NCI-H128 (cell line): ENCODE measurements around the gene ARHGEF7.

Experiments used
- DNase-seq: peaks from one replicate; lab custom pipeline; 2025; ENCODE audit not compliant: unreplicated experiment; lab: John Stamatoyannopoulos, UW

ARHGEF7 gene

GRCh38 chr13:111298214-111298975, 183.3 kb downstream of the ARHGEF7 start:
- no peak for DNase-seq

- DNase-seq = no peak
Observed at GRCh38 chr13:111302045-111302726, 187.1 kb downstream of the ARHGEF7 start.

GRCh38 chr13:111303559-111303958, 188.4 kb downstream of the ARHGEF7 start:
- no peak for DNase-seq

GRCh38 chr13:111304041-111304544, 189.0 kb downstream of the ARHGEF7 start:
- DNase-seq = no peak

GRCh38 chr13:111304603-111305289, 189.6 kb downstream of the ARHGEF7 start:
- no peak for DNase-seq

GRCh38 chr13:111312944-111313590, 198.0 kb downstream of the ARHGEF7 start:
- no peak for DNase-seq

GRCh38 chr13:111313911-111314425, 198.9 kb downstream of the ARHGEF7 start:
- no peak for DNase-seq

- no peak for DNase-seq
Observed at GRCh38 chr13:111314852-111315251, 199.7 kb downstream of the ARHGEF7 start.

- DNase-seq = no peak
Observed at GRCh38 chr13:111315347-111315995, 200.4 kb downstream of the ARHGEF7 start.

GRCh38 chr13:111316161-111316730, 201.1 kb downstream of the ARHGEF7 start:
- DNase-seq = no peak

- DNase-seq = no peak
Observed at GRCh38 chr13:111317042-111317550, 202.0 kb downstream of the ARHGEF7 start.

GRCh38 chr13:111317571-111318345, 202.6 kb downstream of the ARHGEF7 start:
- DNase-seq = no peak

GRCh38 chr13:111318386-111318785, 203.3 kb downstream of the ARHGEF7 start:
- no peak for DNase-seq

GRCh38 chr13:111319521-111319920, 204.4 kb downstream of the ARHGEF7 start:
- DNase-seq = no peak

- DNase-seq = no peak
Observed at GRCh38 chr13:111319998-111320911, 205.1 kb downstream of the ARHGEF7 start, which contains the start of gene TEX29. TEX29 (plus strand) TSS chr13:111320642; CDS start chr13:111320891, 249 bp downstream.

GRCh38 chr13:111322001-111322915, 207.1 kb downstream of the ARHGEF7 start:
- DNase-seq = no peak

GRCh38 chr13:111322916-111323331, 207.8 kb downstream of the ARHGEF7 start:
- DNase-seq = no peak
